Frontal cortex (tissue), 4 donors: Measurements from ENCODE around the gene FAM111B. TPM values are rescaled to one million over a fixed set of nuclear protein-coding genes. Genes with fewer than 3 reads are reported as not detected.
"Not testable (repeated sequence)": the region's sequence is repeated elsewhere in the genome, so short reads cannot be mapped to it uniquely, and the experiment has no call there.

Experiments used
- DNase-seq, 2 donors: peaks; one replicate each; pipeline ENCODE4 v3.0.0; 2012; ENCODE audit warnings: low spot score in 2 of 2
- FAIRE-seq: peaks from 2 replicates; lab custom pipeline; 2012; peaks lifted over from hg19 to GRCh38; lab: Jason Lieb, UNC
- total RNA-seq: library from RNA; depleted of rRNA; stranded (reverse); fragments of >200 nt; gene quantifications from one replicate; pipeline ENCODE4 v1.2.3, GENCODE V29; 2014
- donor health status: control.
- donor health status: control.
- donor health status: control.

FAM111B gene
- total RNA-seq, 1 donor from 2014 or later: 2.9 TPM

- FAIRE-seq: no peak
- peak in 1 of 2 donors; percentile 7 for DNase-seq
Measured at GRCh38 chr11:59097113-59097708, 9.8 kb upstream of the FAM111B start.

DNA sequence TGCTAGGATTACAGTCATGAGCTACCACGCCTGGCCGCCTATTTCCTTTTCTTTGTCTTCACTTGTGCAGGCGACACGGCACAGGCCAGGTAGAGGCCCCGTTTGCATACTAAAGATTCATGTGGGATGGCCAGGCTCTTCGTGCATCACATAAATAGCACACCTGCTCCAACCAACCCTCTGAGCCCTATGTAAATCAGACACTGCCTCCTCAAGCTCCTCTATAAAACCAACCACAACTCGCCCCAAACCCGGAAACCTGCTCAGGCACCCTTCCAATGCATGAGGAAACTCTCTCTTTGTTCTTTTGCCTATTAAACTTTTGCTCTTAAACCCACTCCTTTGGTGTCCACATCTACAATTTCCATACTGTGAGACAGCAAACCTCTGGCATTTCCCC is 9.1 kb upstream of the FAM111B start:
- not testable (repeated sequence) for DNase-seq, FAIRE-seq

DNA sequence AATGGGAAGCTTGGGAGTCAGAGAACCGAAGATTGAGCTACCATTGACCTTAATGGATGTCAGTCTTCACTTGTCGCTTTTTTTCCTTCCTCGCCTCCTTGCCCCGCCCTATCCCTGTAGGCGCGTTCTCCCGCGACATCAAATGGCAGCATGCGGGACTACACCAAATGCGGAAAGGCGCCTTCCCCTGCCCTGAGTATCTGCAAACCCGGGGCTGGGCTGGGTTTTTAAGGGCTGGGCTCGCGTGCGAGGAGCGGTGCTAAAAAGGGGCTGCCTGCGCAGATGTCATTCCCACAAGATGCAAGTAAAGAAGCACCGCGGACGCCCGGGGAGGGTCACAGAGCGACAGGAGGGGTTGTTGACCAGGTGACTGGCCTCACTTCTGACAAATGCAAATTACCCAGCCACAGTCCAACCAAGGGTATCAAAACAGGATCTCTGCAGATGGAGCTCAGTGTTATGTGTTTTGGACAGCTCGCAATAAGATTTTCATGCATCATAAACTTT is 4.7 kb upstream of the FAM111B start:
- FAIRE-seq (no peak), DNase-seq (peak in 1 of 2 donors; percentile 40)

DNA sequence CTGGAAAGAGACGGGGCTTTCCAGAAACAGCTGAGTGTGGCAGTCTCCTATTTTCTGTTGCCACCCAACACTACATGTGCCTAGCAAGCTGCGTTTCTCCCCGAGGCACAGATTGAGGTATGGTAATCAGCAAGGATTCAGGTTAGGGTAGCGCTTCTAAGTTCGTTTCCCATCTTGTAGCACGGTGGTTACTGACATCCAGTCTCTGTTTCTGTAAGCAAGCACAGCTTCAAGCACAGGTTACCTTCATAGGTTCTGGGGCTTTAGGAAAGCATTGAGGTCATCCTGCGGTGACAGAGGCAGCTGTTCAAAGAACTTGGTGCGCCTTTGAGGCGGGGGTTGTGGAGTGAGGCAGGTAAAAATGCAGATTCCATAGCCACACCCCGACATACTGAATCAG is 684 bp downstream of the FAM111B start:
- DNase-seq, FAIRE-seq: not testable (repeated sequence)

DNA sequence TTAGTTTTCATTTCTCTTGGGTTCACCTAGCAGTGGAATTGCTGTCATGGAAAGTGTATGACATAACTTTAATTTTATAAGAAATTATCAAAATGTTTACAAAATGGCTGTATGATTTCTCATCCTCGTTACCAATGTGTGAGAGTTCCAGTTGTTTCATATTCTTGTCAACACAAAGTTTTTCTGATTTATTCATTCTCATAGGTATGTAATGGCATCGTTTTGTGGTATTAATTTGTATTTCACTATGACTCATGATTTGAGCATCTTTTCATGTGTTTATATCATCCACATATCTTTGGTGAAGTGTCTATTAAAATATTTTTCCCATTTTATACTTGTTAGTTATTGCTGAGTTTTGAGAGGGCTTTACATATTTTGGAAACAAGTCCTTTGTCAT is 5.5 kb downstream of the FAM111B start:
- FAIRE-seq: no peak
- DNase-seq: no peak

DNA sequence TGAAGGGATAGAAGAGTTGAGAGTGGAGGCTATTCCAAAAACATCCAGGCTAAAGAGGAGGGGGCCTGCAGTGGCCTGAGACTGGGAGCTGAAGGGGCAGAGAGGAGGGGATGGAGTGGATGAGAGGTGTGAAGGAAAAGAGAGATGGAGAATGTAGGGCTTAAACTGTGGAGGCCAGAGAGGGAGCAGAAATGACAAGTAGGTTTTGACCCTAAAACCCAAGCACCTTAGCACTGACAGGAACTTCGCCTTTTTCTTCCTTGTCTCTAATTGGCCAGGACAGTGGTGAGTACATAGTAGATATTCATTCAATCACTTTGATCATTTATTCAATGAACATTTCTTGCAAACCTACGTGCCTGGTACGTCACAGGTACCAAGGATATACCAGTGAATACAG is 7.3 kb downstream of the FAM111B start:
- DNase-seq: no peak
- no peak for FAIRE-seq

DNA sequence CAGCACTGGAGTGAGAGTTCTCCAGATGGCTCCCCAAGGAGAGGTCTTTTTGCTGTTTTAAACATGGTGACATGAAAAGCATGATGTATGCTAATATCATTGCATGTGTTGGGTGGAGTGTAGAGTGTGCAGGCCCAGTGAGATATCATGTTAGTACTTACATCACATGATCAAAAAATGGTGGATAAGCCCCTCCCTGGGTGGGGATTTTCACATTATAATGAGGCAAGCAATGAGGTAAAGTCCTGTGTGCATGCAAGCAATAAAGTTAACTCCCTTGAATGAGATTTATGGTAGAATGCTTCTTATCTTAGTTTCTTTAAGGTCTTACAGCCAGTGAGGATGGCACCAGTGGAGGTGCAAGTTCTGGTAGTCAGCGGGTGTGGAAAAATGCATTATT is 8.5 kb downstream of the FAM111B start:
- DNase-seq (no peak), FAIRE-seq (no peak)

DNA sequence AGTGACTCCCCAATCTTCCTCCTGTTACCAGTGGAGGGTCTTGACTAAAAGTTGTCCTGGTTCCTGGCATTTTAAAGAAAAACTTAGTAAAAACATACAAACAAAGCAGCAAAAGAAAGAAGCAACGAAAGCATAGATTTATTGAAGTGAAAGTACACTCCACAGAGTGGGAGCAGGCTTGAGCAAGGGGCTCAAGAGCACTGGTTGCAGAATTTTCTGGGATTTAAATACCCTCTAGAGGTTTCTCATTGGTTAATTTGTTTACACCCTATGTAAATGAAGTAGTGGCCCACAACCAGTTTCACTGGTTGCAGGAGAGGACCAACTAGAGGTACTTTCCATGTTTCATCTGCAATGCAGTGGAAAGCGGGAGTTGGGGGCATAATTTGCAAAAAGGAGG is 10.7 kb downstream of the FAM111B start:
- FAIRE-seq (no peak), DNase-seq (no peak)

GRCh38 chr11:59119826-59120225 is 12.8 kb downstream of the FAM111B start:
- FAIRE-seq (peak; percentile 8), DNase-seq (no peak)

- DNase-seq: peak in 1 of 2 donors; percentile 67
- FAIRE-seq: no peak
Measured at GRCh38 chr11:59135648-59136461, 28.8 kb downstream of the FAM111B start.

DNA sequence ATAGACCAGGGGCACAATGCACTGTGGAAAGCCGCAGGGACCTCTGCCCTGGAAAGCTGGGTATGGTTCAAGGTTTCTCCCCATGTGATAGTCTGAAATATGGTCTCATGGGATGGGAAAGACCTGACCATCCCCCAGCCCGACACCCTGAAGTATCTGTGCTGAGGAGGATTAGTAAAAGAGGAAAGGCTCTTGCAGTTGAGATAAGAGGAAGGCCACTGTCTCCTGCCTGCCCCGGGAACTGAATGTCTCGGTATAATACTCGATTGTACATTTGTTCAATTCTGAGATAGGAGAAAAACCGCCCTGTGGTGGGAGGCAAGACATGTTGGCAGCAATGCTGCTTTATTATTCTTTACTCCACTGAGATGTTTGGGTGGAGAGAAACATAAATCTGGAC is 29.5 kb downstream of the FAM111B start:
- not testable (repeated sequence) for FAIRE-seq

GRCh38 chr11:59137190-59137589 is 30.2 kb downstream of the FAM111B start:
- FAIRE-seq: no peak

More for the DNA sequence above, 29.5 kb downstream of the FAM111B start:
- not testable (repeated sequence) for DNase-seq

DNA sequence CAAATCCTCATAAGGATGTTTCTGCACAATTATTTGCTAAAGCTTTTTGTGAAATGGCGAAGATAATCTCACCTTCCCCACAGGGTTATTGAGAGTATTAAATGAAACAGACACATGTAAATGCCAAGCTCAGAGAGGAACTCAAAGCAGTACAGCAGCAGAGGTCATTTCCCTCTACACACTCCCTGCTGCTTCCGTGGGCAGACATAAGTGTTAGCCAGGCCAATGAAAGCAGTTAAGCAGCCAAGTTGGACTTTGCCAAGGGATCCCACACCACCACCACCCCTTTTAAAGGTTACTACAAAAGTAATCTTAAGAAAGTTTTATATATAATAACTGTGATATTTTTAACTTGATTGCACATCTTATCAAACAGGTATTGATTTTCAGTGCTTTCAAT is 31.6 kb downstream of the FAM111B start:
- DNase-seq (no peak), FAIRE-seq (no peak)

More at GRCh38 chr11:59137190-59137589, 30.2 kb downstream of the FAM111B start:
- DNase-seq: no peak

DNA sequence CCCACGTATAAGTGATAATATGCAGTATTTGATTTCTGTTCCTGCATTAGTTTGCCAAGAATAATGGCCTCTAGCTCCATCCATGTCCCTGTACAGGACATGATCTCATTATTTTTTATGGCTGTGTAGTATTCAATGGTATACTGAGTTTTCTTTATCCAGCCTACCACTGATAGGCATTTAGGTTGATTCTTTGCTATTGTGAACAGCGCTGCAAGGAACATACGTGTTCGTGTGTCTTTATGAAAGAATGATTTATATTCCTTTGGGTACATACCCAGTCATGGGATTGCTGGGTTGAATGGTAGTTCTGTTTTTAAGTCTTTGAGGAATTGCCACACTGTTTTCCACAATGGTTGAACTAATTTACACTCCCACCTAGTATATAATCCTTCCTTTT is 34.2 kb downstream of the FAM111B start:
- FAIRE-seq: no peak
- no peak for DNase-seq

DNA sequence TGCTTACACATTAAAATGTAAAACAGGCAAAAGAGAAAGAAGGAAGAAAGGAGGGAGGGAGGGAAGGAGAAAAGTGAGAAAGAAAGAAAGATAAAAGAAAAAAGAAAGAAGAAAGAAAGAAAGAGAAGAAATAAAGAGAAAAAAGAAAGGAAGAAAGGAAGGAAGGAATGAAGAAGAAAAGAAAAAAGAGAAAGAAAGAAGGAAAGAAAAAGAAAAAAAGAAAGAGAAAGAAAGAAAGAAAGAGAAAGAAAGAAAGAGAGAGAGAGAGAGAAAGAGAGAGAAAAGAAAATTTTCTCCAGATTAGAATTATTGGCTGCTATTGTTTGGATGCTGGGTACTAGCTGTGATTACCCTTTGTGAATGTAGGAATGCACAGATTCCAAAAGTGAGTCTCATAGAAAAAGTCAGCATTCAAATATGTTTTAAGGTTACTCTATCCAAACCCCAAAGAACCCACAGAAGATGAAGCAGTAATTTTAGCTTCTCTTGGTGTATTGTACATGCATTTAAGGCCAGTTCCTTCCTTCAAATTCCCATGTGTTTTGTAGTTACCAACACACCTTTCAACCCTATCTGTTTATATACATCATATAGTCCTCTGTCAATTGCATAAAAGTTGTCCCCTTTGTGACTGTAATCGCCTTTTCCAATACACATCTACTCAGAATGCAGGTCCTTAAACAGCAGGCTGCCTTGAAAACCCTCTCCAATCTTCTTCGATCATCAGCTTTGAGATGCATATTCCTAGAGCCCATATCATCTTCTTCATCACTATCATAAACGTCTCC is 34.8 kb downstream of the FAM111B start:
- FAIRE-seq: no peak
- DNase-seq: peak in 1 of 2 donors; percentile 7

GRCh38 chr11:59142530-59143507 is 35.8 kb downstream of the FAM111B start, which contains the start of gene FAM111A:
Gene FAM111A, plus strand, starts transcription at chr11:59142856. Its CDS starts 6,017 bp downstream, at chr11:59148873.
- DNase-seq: peak; percentile 63 to 76
- no peak for FAIRE-seq

- DNase-seq (no peak), FAIRE-seq (no peak)
Measured at GRCh38 chr11:59144096-59144495, 37.1 kb downstream of the FAM111B start.

DNA sequence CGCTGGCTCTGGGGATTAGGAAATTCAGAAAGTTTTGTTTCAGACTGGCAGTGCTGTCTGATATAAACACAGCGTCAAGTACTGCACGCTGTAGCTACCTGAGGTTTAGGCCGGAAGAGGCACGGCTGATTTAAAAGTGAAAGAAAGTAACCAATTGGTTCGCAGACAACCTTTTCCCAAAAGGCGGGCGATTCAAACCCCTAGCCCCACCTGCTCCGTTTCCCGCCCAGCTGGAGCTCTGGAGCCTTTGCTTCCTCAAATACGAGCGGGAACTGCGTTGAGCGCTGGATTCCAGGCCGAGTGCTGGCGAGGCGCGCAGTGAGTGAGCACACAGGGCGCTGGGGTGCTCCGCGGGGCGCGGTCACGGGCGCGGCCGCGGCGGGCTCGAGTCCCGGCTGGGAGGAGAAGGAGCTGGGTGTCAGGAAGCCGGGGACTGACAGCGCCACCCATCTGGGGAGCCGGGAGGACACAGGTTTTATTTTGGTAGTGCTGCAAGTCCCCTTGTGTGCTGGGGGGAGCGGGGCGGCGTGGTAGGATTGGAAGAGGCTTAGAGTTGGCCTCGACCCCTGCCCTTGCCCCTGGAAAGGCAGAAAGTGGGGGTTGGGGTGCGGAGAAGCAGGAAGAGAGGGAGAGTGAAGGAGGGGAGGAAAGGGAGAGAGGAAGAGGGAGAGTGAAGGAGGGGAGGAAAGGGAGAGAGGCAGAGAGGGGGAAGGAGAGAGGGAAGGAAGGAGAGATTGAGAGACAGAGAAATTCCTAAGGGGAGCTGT is 37.7 kb downstream of the FAM111B start:
- no peak for FAIRE-seq
- DNase-seq: peak; percentile 74 to 81
